HL-60 (cell line): ENCODE results near the gene DHRS12.

Source experiments
- GABPA ChIP-seq: IDR thresholded peaks from 2 replicates; pipeline ENCODE4 v1.6.1; 2012; ENCODE audit warnings: low read depth
- POLR2AphosphoS5 ChIP-seq: IDR thresholded peaks from 2 replicates; pipeline ENCODE4 v1.6.1; 2012; ENCODE audit warnings: low read depth
- TF ChIP-seq, protein P1 (sequence below): IDR thresholded peaks from one replicate; pipeline ENCODE4 v1.5.1; 2011; ENCODE audit warnings: low read length, control low read depth, inconsistent platforms; ENCODE audit not compliant: insufficient read depth
- TF ChIP-seq, protein P2 (sequence below): IDR thresholded peaks from 2 replicates; pipeline ENCODE4 v1.6.1; 2012; ENCODE audit warnings: low read depth; ENCODE audit not compliant: insufficient replicate concordance

DNA sequence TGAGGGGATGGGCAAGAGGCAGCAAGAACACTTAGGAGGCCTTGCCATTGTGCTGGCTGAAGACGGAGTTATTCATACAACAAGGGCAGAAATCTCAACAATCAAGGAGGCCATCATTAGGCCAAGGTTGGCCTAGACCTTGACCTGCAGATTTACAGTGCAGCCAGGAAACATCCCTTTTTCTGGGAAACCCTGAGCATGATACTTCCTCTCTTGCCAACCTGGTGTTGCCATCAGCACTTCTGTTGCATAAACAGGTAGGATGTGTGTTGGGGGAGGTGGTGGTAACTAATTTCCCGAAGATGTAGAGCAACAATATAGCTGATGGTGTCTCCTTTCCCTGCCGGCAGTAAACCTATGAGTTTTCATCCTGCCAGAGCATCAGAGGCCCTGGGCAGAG, 33.1 kb upstream of the DHRS12 start:
- TF ChIP-seq, protein P1, sequence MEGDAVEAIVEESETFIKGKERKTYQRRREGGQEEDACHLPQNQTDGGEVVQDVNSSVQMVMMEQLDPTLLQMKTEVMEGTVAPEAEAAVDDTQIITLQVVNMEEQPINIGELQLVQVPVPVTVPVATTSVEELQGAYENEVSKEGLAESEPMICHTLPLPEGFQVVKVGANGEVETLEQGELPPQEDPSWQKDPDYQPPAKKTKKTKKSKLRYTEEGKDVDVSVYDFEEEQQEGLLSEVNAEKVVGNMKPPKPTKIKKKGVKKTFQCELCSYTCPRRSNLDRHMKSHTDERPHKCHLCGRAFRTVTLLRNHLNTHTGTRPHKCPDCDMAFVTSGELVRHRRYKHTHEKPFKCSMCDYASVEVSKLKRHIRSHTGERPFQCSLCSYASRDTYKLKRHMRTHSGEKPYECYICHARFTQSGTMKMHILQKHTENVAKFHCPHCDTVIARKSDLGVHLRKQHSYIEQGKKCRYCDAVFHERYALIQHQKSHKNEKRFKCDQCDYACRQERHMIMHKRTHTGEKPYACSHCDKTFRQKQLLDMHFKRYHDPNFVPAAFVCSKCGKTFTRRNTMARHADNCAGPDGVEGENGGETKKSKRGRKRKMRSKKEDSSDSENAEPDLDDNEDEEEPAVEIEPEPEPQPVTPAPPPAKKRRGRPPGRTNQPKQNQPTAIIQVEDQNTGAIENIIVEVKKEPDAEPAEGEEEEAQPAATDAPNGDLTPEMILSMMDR: no peak
- TF ChIP-seq POLR2AphosphoS5: no peak
- TF ChIP-seq, protein P2, sequence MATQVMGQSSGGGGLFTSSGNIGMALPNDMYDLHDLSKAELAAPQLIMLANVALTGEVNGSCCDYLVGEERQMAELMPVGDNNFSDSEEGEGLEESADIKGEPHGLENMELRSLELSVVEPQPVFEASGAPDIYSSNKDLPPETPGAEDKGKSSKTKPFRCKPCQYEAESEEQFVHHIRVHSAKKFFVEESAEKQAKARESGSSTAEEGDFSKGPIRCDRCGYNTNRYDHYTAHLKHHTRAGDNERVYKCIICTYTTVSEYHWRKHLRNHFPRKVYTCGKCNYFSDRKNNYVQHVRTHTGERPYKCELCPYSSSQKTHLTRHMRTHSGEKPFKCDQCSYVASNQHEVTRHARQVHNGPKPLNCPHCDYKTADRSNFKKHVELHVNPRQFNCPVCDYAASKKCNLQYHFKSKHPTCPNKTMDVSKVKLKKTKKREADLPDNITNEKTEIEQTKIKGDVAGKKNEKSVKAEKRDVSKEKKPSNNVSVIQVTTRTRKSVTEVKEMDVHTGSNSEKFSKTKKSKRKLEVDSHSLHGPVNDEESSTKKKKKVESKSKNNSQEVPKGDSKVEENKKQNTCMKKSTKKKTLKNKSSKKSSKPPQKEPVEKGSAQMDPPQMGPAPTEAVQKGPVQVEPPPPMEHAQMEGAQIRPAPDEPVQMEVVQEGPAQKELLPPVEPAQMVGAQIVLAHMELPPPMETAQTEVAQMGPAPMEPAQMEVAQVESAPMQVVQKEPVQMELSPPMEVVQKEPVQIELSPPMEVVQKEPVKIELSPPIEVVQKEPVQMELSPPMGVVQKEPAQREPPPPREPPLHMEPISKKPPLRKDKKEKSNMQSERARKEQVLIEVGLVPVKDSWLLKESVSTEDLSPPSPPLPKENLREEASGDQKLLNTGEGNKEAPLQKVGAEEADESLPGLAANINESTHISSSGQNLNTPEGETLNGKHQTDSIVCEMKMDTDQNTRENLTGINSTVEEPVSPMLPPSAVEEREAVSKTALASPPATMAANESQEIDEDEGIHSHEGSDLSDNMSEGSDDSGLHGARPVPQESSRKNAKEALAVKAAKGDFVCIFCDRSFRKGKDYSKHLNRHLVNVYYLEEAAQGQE: no peak
- no peak for TF ChIP-seq GABPA
